ENCODE measurements around the gene NAIF1.
"Not testable (repeated sequence)": the region's sequence is repeated elsewhere in the genome, so short reads cannot be mapped to it uniquely, and the experiment has no call there.

Gene NAIF1

DNA sequence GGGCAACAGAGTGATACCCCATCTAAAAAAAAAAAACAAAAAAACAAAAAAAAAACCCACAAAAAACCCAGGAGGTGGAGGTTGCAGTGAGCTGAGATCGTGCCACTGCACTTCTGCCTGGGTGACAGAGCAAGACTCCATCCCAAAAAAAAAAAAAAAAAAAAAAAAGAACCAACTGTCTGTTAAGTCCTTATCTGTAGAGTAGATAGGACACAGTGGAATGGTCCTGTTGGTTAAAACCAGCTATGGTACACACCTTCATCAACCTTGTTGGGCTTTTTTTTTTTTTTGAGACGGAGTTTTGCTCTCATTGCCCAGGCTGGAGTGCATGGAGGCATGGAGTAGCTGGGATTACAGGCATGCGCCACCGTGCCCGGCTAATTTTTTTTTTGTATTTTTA, 13.1 kb upstream of the NAIF1 start:
- no peak overlapping the region for H3K27ac Mint-ChIP-seq
- peaks cover 63% of the 10 kb centered on the region for H3K4me1 Mint-ChIP-seq (ENCODE audit: low read depth)
- peaks cover 33% of the 10 kb centered on the region for H3K36me3 Mint-ChIP-seq (ENCODE audit: low read depth)
- H3K9me3 Mint-ChIP-seq, result no peaks in the 10 kb centered on the region
- H3K27me3 Mint-ChIP-seq, result no peaks in the 10 kb centered on the region
- H3K4me3 Mint-ChIP-seq, result no peak overlapping the region

DNA sequence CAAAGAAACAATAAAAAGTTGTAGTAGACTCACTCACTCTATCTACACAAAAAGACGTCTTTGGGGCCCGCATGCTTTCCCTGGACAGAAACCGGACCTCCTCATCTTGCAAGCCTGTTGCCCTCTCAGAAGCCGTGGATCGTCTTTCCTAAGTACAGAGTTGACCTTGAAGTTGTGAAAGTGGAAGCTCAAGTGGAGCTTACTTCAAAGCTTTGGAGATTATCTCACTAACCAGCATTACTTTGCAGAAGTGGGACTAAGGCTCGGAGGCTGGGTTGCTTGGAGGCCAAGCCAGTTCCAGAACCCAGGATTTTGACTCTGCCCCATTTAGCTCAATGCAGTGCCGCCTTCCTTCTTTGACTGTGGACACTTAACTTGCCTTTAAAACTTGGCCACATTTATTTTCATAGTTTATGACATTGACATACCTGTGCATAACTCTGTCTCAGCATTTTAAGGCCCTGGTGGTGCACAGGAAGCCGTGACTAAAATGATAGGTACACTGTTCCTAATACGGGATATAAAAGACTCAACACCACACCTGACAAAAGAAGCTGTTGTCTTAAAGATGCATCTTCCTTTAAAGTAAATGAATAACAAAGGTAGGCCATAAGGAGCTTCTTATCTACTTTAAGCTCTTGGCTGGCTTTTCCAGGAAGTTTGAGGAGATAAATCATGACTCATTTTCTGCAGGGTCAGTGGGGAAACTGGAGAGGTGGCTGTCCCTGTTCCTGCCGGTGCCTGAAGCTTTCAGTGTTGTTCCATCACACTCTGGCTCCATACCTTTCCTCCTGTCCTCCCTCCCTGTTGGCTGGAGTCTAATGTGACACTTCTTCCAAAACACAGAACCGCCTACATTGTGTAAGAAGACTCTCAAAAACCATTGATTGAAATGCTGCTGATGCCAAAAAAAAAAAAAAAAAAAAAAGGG, 11.6 kb upstream of the NAIF1 start:
- Mint-ChIP-seq H3K27me3 (no peaks in the 10 kb centered on the region), H3K27ac (peak overlapping the region; percentile 73), H3K4me3 (no peak overlapping the region), H3K9me3 (no peaks in the 10 kb centered on the region), H3K36me3 (ENCODE audit: low read depth) (peaks cover 30% of the 10 kb centered on the region), H3K4me1 (ENCODE audit: low read depth) (peaks cover 58% of the 10 kb centered on the region)

DNA sequence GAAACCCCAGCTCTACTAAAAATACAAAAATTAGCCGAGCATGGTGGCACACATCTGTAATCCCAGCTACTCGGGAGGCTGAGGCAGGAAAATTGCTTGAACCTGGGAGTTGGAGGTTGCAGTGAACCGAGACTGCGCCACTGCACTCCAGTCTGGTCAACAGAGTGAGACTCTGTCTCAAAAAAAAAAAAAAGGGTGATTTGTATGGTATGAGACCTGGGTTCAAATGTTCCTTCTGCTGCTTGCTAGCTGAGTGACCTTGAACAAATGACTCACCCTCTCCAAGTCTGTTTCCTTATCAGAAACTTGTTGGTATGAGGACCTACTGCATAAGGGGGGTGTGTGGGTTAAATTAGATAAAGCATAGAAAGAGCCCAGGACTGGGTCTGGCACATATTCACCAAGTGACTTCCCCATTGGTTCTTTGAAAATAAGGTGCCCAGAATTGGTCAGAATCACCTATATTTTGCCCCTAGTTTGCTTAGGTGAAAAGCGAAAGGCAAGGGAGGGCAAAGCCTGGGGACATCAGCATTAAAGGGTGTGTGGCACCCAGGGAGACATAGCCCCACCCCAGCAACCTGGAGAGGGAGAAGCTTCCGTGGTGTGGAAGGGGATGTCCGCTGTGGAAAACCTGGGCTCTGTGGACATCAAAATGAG, 10.9 kb upstream of the NAIF1 start:
- Mint-ChIP-seq H3K4me1 (ENCODE audit: low read depth) (peaks cover 61% of the 10 kb centered on the region), H3K36me3 (ENCODE audit: low read depth) (peaks cover 30% of the 10 kb centered on the region), H3K27me3 (no peaks in the 10 kb centered on the region), H3K9me3 (no peaks in the 10 kb centered on the region), H3K27ac (peak overlapping the region; percentile 57), H3K4me3 (no peak overlapping the region)

DNA sequence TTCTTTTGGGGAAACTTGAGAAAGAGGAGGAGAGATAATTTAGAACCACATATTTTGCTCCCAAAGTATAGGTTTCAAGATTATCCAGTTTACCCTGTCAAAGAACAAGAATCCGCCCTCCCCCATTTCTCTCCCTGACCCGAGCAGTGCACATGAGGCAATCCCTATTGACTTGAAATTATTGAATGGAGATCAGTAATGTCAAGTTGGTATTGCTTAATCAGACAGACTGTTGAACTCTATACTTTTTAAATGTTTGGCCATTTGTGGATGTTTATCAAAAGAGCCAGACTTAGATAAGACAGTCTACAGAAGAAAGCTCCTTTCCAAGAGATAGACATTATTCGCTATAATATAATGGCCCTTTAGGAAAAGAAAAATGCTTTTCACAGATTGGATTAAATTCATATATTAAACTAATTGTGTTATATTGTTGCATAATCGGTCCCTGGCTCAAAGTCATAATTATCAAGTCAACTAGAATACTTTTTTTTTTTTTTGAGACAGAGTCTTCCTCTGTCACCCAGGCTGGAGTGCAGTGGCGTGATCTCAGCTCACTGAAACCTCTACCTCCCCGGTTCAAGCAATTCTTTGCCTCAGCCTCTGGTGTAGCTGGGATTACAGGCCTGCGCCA, 6.2 kb upstream of the NAIF1 start:
- Mint-ChIP-seq H3K9me3 (no peaks in the 10 kb centered on the region), H3K36me3 (ENCODE audit: low read depth) (peaks cover 19% of the 10 kb centered on the region), H3K4me3 (no peak overlapping the region), H3K27ac (peak overlapping the region; percentile 82), H3K27me3 (no peaks in the 10 kb centered on the region), H3K4me1 (ENCODE audit: low read depth) (peaks cover 71% of the 10 kb centered on the region)

DNA sequence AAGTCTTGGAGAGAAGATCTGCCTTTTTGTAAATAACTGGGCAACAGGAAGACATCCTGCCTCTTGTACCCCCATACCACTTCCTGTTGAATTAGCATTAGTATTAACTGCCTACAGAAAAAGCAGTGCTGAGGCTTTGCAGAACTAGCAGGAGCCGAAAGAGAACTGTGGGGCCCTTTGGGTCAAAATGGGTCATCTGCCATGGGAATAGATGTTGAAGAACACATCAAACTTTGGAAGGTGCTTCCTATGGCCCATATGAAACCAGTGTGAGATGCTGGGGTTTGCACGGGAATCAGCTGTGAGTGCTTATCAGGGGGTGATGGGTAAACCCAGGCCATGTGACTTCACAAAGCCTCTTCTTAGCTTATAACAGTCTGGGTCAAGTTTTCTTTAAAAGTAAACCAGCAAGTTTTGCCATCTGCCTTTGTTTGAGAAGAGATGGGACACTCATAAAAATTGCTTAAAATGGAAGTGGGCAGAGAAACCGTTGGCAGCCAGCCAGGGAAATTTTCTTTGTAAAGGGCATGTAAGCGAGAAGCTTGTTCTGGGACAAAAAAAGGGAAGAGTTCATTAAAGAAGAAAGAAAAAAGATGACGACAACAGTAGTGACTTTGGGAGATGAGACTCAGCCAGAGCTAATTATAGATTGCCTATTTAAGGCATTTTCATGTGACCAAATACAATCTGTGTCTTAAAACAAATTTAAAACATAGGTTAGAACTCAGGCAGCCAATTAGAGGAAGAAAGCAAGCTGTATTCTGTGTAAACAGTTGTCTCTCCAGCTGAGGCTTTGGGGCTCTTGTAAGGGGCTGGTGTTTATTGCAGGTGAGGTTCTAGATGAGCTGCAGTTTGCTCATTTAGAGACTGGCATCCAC, 5.3 kb upstream of the NAIF1 start:
- no peaks in the 10 kb centered on the region for H3K9me3 Mint-ChIP-seq
- peak overlapping the region; percentile 88 for H3K27ac Mint-ChIP-seq
- peak overlapping the region; percentile 60 for H3K4me3 Mint-ChIP-seq
- peaks cover 13% of the 10 kb centered on the region for H3K36me3 Mint-ChIP-seq (ENCODE audit: low read depth)
- H3K4me1 Mint-ChIP-seq (ENCODE audit: low read depth), result peaks cover 61% of the 10 kb centered on the region
- no peaks in the 10 kb centered on the region for H3K27me3 Mint-ChIP-seq

DNA sequence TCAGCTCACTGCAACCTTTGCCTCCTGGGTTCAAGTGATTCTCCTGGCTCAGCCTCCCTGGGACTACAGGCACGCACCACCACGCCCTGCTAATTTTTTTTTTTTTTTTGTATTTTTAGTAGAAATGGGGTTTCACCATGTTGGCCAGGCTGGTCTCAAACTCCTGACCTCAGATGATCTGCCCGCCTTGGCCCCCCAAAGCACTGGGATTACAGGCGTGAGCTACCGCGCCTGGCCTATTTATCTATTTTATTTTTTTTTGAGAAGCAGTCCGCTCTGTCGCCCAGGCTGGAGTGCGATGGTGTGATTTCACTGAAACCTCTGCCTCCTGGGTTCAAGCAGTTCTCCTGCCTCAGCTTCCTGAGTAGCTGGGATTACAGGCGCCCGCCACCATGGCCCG, 4.4 kb upstream of the NAIF1 start:
- peak overlapping the region; percentile 78 for H3K4me3 Mint-ChIP-seq
- not testable (repeated sequence) for H3K27me3 Mint-ChIP-seq; H3K36me3 Mint-ChIP-seq (ENCODE audit: low read depth); H3K9me3 Mint-ChIP-seq
- peak overlapping the region; percentile 88 for H3K27ac Mint-ChIP-seq
- H3K4me1 Mint-ChIP-seq (ENCODE audit: low read depth), result peaks cover 54% of the 10 kb centered on the region

DNA sequence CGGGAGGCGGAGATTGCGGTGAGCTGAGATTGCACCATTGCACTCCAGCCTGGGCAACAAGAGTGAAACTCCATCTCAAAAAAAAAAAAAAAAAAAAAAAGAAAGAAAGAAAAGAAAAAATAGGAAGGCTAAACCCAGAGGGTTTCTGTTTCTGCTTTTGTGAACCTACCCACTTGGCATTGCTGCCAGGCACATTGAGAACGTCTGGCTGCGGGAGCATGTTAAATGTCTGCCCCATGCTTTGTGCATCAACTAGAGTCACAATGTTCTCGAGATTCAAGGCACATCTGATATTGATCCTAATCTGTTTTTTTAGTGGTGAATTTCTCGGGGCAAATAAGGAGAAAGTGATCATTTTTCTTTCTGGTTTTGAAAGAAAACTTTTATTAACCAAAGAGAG, 3.8 kb upstream of the NAIF1 start:
- Mint-ChIP-seq H3K9me3 (no peaks in the 10 kb centered on the region), H3K4me1 (ENCODE audit: low read depth) (peaks cover 60% of the 10 kb centered on the region), H3K4me3 (peak overlapping the region; percentile 78), H3K27me3 (no peaks in the 10 kb centered on the region), H3K36me3 (ENCODE audit: low read depth) (peaks cover 6% of the 10 kb centered on the region), H3K27ac (peak overlapping the region; percentile 86)

DNA sequence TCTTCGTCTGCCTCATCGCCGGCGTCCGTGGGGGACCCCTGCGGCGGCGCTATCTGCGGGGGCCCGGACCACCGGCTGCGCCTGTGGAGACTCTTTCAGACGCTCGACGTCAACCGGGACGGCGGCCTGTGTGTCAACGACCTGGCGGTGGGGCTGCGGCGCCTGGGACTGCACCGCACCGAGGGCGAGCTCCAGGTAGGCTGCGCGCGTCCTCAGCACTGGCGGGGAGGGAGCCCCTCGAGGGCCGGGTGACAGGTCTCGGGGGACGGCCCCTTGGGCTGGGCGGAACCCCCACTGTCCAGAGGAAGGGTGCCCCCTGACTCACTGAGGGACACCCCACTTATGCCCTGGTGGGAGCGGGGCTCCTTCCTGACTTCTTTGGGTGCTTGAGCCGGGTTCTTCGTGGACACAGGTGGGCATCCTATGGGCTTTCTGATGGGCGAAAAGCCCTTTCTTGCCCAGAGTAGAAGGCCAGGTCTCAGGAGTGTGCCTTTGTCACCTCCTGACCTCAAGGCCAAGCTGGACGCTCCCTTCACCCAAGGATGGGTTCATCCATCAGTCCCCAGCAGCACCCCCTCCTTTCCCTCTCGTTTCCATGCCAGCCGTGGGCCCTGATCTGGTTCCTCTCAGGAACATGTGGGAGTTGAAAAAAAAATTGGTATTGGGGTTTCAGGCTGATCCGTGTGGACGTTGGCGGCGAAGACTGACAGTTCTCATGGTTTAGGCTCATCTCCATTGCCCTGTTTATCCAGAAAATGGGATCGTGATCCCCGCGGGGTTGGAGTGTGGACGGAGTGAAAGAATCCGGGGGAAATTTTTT, 1.5 kb upstream of the NAIF1 start:
- no peaks in the 10 kb centered on the region for H3K9me3 Mint-ChIP-seq
- no peaks in the 10 kb centered on the region for H3K27me3 Mint-ChIP-seq
- H3K4me3 Mint-ChIP-seq, result peak overlapping the region; percentile 96
- H3K27ac Mint-ChIP-seq, result peak overlapping the region; percentile 83
- H3K36me3 Mint-ChIP-seq (ENCODE audit: low read depth), result peaks cover 6% of the 10 kb centered on the region
- peaks cover 69% of the 10 kb centered on the region for H3K4me1 Mint-ChIP-seq (ENCODE audit: low read depth)

DNA sequence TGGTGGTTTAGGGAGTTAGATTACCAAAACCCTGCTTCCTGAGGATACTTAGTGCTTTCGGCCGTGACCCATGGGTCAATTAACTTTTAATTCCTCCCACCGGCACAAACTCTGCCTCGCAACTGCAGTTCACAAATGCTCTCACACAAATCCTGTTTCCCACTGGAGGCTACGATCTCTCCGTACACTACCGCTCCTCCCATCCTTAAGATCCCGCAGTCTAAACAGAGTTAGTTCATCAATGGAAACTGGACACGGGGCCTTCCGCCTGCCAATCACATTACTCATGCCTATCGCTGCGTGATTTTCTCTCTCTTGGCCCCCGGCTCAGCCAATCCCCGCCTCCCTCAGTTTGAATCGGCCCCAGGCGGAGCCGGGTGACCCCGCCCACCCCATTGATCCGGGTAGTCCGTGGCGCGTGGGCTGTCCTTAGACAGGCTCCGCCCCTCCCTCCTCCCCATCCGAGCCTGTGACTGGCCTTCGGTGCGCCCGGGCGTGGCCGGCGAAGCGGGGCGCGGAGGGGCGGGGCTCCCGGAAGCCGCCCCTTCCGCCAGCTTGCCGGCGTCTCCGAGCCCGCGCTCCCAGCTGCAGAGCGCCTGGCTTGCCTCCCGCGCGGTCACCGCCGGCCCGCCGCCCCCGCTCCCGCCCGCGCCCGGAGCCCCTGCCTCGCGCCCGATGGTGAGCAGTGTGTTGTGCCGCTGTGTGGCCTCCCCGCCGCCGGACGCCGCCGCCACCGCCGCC, 695 bp upstream of the NAIF1 start, which contains the start of gene SLC25A25:
Gene SLC25A25, plus strand, starts transcription at position 588 of the 741 bp plus-strand sequence. Its CDS starts 88 bp downstream, at position 676.
- Mint-ChIP-seq H3K36me3 (ENCODE audit: low read depth) (peaks cover 11% of the 10 kb centered on the region), H3K27ac (peak within 1 kb of the TSS; percentile 83), H3K9me3 (no peaks in the 10 kb centered on the region), H3K4me3 (peak within 1 kb of the TSS; percentile 96), H3K27me3 (no peaks in the 10 kb centered on the region), H3K4me1 (ENCODE audit: low read depth) (peaks cover 69% of the 10 kb centered on the region)

DNA sequence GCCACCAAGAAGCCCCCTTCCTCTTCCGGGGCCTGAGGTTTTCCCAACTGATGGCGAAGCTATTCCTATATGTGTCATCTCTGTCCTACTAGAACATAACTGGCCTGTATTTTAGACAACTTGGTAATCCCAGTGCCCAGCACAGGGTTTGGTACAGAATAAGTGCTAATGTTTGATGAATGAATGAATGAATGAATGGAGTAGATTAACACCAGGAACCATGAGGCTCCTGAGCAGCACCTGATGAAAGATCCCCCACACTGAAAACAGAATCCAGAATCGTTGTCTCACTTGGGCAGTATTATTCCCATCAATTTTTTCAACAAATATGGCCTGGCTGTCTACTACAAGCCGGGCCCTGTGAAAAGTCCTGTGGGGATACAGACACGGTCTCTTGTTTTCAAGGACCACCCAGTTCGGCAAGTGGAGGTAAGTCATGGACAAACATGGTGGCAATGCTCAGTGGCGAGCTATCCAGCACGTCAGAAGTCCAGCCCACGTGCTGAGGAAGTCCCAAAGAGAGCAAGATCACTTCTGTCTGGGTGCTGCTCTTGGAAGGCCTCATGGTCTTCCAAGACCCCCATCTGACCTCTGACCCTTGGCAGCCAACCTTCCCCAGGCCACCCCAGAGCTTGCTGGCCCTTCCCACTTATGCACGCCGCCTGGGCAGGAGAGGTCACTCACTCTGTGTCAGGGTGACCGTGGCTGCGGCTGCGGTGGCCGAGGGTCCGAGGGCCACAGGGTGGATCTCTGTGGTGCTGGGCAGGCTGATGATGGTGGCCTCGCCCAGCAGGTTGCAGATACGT, 1.0 kb downstream of the NAIF1 start:
- Mint-ChIP-seq H3K4me1 (ENCODE audit: low read depth) (peaks cover 69% of the 10 kb centered on the region), H3K27ac (peak overlapping the region; percentile 68), H3K36me3 (ENCODE audit: low read depth) (peaks cover 5% of the 10 kb centered on the region), H3K27me3 (no peaks in the 10 kb centered on the region), H3K4me3 (no peak overlapping the region), H3K9me3 (no peaks in the 10 kb centered on the region)

DNA sequence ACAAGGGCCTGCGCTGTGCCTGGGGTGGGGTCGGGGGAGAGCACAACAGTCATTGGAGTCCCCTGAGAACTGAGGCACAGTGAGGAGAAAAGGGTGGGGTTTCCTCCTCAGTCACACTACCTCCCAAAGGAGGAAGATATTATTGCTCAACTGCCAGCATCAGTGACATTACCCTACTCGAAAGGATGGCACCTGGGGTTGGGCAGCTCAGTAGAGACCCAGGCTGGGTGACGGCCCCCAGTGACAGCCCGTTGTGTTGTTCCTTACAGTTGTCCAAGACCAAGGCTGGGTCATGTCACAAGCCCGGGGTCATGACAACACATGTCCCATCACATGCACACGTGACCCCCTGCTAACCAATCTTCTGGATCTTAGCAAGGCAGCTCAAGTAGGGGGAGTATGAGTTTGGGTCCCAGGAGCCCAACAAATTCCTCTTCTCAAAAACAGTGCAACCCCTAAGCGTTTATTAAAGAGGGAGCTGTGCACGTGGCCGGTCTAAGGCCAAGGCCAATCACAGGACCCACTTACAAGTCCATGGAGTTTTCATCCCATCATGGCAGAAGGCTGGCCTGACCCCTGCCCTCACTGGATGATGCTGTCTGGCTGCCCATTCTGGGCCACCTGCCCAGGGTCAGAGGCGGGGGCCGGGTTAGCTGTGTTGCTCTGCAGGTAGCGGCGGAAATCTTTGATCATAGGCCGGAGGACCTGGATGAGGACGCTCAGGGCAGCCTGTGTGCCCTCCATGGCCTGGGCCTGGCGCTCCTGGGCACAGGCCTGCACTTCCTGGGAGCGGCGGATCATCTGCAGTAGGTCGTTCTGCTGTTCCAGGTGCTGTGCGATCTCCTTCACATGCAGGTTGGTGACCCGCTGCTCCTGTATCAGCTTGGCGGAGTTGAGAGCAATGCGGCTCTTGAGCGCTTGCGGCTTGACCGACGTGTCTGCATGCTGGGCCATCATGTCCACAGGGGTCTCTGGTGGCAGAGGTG, 4.0 kb downstream of the NAIF1 start:
- Mint-ChIP-seq H3K27ac (no peak overlapping the region), H3K27me3 (no peaks in the 10 kb centered on the region), H3K4me3 (no peak overlapping the region), H3K36me3 (ENCODE audit: low read depth) (peaks cover 5% of the 10 kb centered on the region), H3K4me1 (ENCODE audit: low read depth) (peaks cover 53% of the 10 kb centered on the region), H3K9me3 (no peaks in the 10 kb centered on the region)

DNA sequence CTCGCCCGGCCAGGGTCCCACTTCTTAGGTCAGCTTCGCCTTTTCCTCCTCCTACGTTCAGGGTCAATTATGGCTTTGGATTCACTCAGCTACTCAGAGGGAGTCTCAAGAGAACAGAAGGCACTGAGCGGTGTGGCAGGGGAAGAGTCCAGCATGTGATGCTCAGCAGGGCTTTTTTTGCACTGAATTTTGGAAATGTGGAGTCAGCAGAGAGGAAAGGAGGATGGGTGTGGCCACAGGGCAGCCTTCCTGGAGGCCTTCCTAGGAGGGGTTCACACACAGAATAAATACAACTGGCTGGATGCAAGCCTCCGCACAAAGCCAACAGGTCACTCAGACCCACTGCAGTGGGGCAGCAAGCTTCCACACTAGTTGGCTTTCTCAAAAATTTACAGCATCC, 4.8 kb downstream of the NAIF1 start:
- Mint-ChIP-seq H3K9me3 (no peaks in the 10 kb centered on the region), H3K27ac (peak overlapping the region; percentile 14), H3K4me3 (no peak overlapping the region), H3K4me1 (ENCODE audit: low read depth) (peaks cover 53% of the 10 kb centered on the region), H3K36me3 (ENCODE audit: low read depth) (peaks cover 5% of the 10 kb centered on the region), H3K27me3 (no peaks in the 10 kb centered on the region)
